HL-60 (cell line): Measurements from ENCODE around the gene ALDH9A1.

ENCODE experiments used
- CTCF ChIP-seq: IDR thresholded peaks from one replicate; pipeline ENCODE4 v1.5.1; 2011; ENCODE audit warnings: low read length, control low read depth, inconsistent platforms; ENCODE audit not compliant: insufficient read depth
- POLR2AphosphoS5 ChIP-seq: IDR thresholded peaks from 2 replicates; pipeline ENCODE4 v1.6.1; 2012; ENCODE audit warnings: low read depth
- TF ChIP-seq, protein P1 (sequence below): IDR thresholded peaks from 2 replicates; pipeline ENCODE4 v1.6.1; 2012; ENCODE audit warnings: low read depth; ENCODE audit not compliant: insufficient replicate concordance

- TF ChIP-seq CTCF (no peak), POLR2AphosphoS5 (no peak)
- TF ChIP-seq, protein P1, sequence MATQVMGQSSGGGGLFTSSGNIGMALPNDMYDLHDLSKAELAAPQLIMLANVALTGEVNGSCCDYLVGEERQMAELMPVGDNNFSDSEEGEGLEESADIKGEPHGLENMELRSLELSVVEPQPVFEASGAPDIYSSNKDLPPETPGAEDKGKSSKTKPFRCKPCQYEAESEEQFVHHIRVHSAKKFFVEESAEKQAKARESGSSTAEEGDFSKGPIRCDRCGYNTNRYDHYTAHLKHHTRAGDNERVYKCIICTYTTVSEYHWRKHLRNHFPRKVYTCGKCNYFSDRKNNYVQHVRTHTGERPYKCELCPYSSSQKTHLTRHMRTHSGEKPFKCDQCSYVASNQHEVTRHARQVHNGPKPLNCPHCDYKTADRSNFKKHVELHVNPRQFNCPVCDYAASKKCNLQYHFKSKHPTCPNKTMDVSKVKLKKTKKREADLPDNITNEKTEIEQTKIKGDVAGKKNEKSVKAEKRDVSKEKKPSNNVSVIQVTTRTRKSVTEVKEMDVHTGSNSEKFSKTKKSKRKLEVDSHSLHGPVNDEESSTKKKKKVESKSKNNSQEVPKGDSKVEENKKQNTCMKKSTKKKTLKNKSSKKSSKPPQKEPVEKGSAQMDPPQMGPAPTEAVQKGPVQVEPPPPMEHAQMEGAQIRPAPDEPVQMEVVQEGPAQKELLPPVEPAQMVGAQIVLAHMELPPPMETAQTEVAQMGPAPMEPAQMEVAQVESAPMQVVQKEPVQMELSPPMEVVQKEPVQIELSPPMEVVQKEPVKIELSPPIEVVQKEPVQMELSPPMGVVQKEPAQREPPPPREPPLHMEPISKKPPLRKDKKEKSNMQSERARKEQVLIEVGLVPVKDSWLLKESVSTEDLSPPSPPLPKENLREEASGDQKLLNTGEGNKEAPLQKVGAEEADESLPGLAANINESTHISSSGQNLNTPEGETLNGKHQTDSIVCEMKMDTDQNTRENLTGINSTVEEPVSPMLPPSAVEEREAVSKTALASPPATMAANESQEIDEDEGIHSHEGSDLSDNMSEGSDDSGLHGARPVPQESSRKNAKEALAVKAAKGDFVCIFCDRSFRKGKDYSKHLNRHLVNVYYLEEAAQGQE, result no peak
These were observed 49.3 kb downstream of the ALDH9A1 start for GRCh38 chr1:165648919-165649572.
